Measurements from ENCODE around the gene ZYG11A.

Gene ZYG11A

DNA sequence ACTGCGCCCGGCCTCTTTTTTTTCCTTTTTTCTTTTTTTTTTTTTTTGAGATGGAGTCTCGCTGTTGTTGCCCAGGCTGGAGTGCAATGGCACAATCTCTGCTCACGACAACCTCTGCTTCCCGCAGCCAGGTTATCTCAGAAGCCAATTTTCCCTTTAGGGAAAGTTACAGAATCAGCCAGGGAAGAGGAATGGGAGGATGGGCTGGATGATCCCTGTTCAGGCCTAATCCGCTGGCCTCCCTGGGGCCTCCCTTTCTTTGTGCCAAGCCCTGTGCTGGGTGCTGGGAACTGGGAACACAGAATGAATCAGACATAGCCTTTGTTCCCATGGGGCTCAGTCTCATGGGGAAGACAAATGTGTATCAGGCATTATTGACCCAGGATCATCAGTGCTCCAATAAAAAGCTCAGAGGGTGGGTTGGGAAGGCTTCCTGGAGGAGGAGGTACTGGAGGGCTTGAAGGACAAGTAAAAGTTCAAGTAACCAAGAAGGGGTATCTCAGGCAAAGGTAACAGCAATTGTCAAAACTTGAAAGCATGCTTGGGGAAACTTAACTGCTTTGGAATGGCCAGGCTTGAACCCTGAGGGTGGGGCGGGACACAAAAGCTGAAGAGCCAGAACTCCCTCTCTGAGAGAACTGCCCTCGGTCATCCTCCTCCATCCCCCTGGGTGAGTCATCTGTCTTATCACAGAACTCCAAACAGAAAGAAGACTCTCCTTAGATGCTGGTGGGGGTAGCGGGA is 64.7 kb downstream of the ZYG11A start:
- no peak overlapping the region for H3K4me3 ChIP-seq
- no peak overlapping the region for H3K27ac ChIP-seq
- DNase-seq (ENCODE audit: low read depth, low spot score) = no peak
- no peaks in the 10 kb centered on the region for H3K9me3 ChIP-seq (ENCODE audit: low read depth, low read length)
- TF ChIP-seq POLR2AphosphoS5 (IDR thresholded peaks at IDR 0.05; ENCODE audit: borderline replicate concordance, low read depth, low read length) (no peak), EZH2 (IDR thresholded peaks at IDR 0.05) (no peak), FOXP2 (optimal IDR thresholded peaks at IDR 0.05; ENCODE audit: control extremely low read depth, extremely low read length, insufficient read depth) (no peak)
- H3K36me3 ChIP-seq (ENCODE audit: insufficient read depth, low read length) = no peaks in the 10 kb centered on the region
- no peak overlapping the region for H3K9ac ChIP-seq (ENCODE audit: insufficient read length)

- no peaks in the 10 kb centered on the region for H3K9me3 ChIP-seq (ENCODE audit: low read depth, low read length)
- no peaks in the 10 kb centered on the region for H3K36me3 ChIP-seq (ENCODE audit: insufficient read depth, low read length)
- H3K9ac ChIP-seq (ENCODE audit: insufficient read length) = no peak overlapping the region
- H3K27ac ChIP-seq = no peak overlapping the region
- no peak for DNase-seq (ENCODE audit: low read depth, low spot score)
- TF ChIP-seq POLR2AphosphoS5 (IDR thresholded peaks at IDR 0.05; ENCODE audit: borderline replicate concordance, low read depth, low read length) = no peak
- TF ChIP-seq FOXP2 (optimal IDR thresholded peaks at IDR 0.05; ENCODE audit: control extremely low read depth, extremely low read length, insufficient read depth) = no peak
- no peak for TF ChIP-seq EZH2 (IDR thresholded peaks at IDR 0.05)
- no peak overlapping the region for H3K4me3 ChIP-seq
Observed at GRCh38 chr1:52907812-52908153, 65.2 kb downstream of the ZYG11A start.

- Histone ChIP-seq H3K9ac (ENCODE audit: insufficient read length) (no peak overlapping the region), H3K36me3 (ENCODE audit: insufficient read depth, low read length) (no peaks in the 10 kb centered on the region), H3K9me3 (ENCODE audit: low read depth, low read length) (no peaks in the 10 kb centered on the region), H3K27ac (no peak overlapping the region), H3K4me3 (no peak overlapping the region)
- DNase-seq (ENCODE audit: low read depth, low spot score) = no peak
- TF ChIP-seq FOXP2 (optimal IDR thresholded peaks at IDR 0.05; ENCODE audit: control extremely low read depth, extremely low read length, insufficient read depth) (no peak), EZH2 (IDR thresholded peaks at IDR 0.05) (no peak), POLR2AphosphoS5 (IDR thresholded peaks at IDR 0.05; ENCODE audit: borderline replicate concordance, low read depth, low read length) (no peak)
Observed at GRCh38 chr1:52911541-52911940, 69.0 kb downstream of the ZYG11A start.

GRCh38 chr1:52913014-52913413 is 70.5 kb downstream of the ZYG11A start:
- no peaks in the 10 kb centered on the region for H3K36me3 ChIP-seq (ENCODE audit: insufficient read depth, low read length)
- no peaks in the 10 kb centered on the region for H3K9me3 ChIP-seq (ENCODE audit: low read depth, low read length)
- no peak overlapping the region for H3K9ac ChIP-seq (ENCODE audit: insufficient read length)
- no peak overlapping the region for H3K27ac ChIP-seq
- no peak overlapping the region for H3K4me3 ChIP-seq
- TF ChIP-seq EZH2 (IDR thresholded peaks at IDR 0.05) (no peak), POLR2AphosphoS5 (IDR thresholded peaks at IDR 0.05; ENCODE audit: borderline replicate concordance, low read depth, low read length) (no peak), FOXP2 (optimal IDR thresholded peaks at IDR 0.05; ENCODE audit: control extremely low read depth, extremely low read length, insufficient read depth) (no peak)
- DNase-seq (ENCODE audit: low read depth, low spot score) = no peak

- TF ChIP-seq EZH2 (IDR thresholded peaks at IDR 0.05) (no peak), POLR2AphosphoS5 (IDR thresholded peaks at IDR 0.05; ENCODE audit: borderline replicate concordance, low read depth, low read length) (no peak), FOXP2 (optimal IDR thresholded peaks at IDR 0.05; ENCODE audit: control extremely low read depth, extremely low read length, insufficient read depth) (no peak)
- Histone ChIP-seq H3K9me3 (ENCODE audit: low read depth, low read length) (no peaks in the 10 kb centered on the region), H3K9ac (ENCODE audit: insufficient read length) (no peak overlapping the region), H3K27ac (no peak overlapping the region), H3K4me3 (no peak overlapping the region), H3K36me3 (ENCODE audit: insufficient read depth, low read length) (no peaks in the 10 kb centered on the region)
- no peak for DNase-seq (ENCODE audit: low read depth, low spot score)
Observed at GRCh38 chr1:52913537-52913936, 71.0 kb downstream of the ZYG11A start.

DNA sequence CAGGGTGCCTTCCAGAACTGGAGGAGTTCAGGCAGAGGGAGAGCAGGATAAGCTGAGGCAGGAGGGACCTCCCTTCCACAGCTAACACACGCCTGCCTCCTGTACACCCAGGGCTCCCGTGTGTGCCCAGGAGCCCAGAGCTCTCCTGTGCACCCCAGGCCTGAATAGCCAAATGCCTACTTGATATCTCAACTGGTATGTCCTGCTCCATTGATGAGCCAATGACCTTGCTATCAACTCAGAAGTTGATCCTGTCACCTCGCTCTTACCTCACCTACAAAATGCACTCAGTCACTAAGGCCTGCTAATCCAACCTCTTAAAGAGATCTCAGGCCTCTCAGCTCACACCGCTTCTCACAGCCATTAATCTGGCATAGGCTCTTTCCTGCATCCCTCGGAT is 71.9 kb downstream of the ZYG11A start:
- no peaks in the 10 kb centered on the region for H3K36me3 ChIP-seq (ENCODE audit: insufficient read depth, low read length)
- TF ChIP-seq POLR2AphosphoS5 (IDR thresholded peaks at IDR 0.05; ENCODE audit: borderline replicate concordance, low read depth, low read length) (no peak), EZH2 (IDR thresholded peaks at IDR 0.05) (no peak), FOXP2 (optimal IDR thresholded peaks at IDR 0.05; ENCODE audit: control extremely low read depth, extremely low read length, insufficient read depth) (no peak)
- H3K4me3 ChIP-seq = no peak overlapping the region
- no peaks in the 10 kb centered on the region for H3K9me3 ChIP-seq (ENCODE audit: low read depth, low read length)
- H3K9ac ChIP-seq (ENCODE audit: insufficient read length) = no peak overlapping the region
- H3K27ac ChIP-seq = no peak overlapping the region
- no peak for DNase-seq (ENCODE audit: low read depth, low spot score)

- H3K4me3 ChIP-seq = no peak overlapping the region
- no peak for DNase-seq (ENCODE audit: low read depth, low spot score)
- TF ChIP-seq POLR2AphosphoS5 (IDR thresholded peaks at IDR 0.05; ENCODE audit: borderline replicate concordance, low read depth, low read length) (no peak), FOXP2 (optimal IDR thresholded peaks at IDR 0.05; ENCODE audit: control extremely low read depth, extremely low read length, insufficient read depth) (no peak), EZH2 (IDR thresholded peaks at IDR 0.05) (no peak)
- no peak overlapping the region for H3K27ac ChIP-seq
- H3K36me3 ChIP-seq (ENCODE audit: insufficient read depth, low read length) = no peaks in the 10 kb centered on the region
- H3K9ac ChIP-seq (ENCODE audit: insufficient read length) = no peak overlapping the region
- H3K9me3 ChIP-seq (ENCODE audit: low read depth, low read length) = no peaks in the 10 kb centered on the region
Observed at GRCh38 chr1:52915211-52915854, 72.8 kb downstream of the ZYG11A start.

DNA sequence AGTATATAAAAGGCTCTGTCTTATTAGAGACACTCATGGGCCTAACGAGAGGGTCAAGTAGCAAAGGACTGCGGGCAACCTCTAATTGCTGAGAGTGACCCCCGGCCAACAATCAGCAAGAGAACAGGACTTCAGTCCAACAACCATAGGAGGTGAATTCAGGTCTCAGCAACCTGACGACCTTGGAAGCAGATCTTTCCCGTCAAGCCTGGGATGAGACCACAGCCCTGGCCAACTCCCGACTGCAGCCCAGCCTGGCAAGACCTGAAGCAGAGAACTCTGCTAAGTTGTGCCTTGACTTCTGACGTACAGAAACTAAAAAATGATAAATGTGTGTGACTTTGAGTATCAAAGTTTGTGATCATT is 73.3 kb downstream of the ZYG11A start:
- Histone ChIP-seq H3K4me3 (no peak overlapping the region), H3K9me3 (ENCODE audit: low read depth, low read length) (no peaks in the 10 kb centered on the region), H3K36me3 (ENCODE audit: insufficient read depth, low read length) (no peaks in the 10 kb centered on the region), H3K27ac (no peak overlapping the region), H3K9ac (ENCODE audit: insufficient read length) (no peak overlapping the region)
- DNase-seq (ENCODE audit: low read depth, low spot score) = no peak
- TF ChIP-seq EZH2 (IDR thresholded peaks at IDR 0.05) (no peak), FOXP2 (optimal IDR thresholded peaks at IDR 0.05; ENCODE audit: control extremely low read depth, extremely low read length, insufficient read depth) (no peak), POLR2AphosphoS5 (IDR thresholded peaks at IDR 0.05; ENCODE audit: borderline replicate concordance, low read depth, low read length) (no peak)

Measured in SK-N-MC (cell line).